NCI-H460 (cell line): ENCODE data around the gene PTRH2. TPM values are rescaled to one million over a fixed set of nuclear protein-coding genes. Genes with fewer than 3 reads are reported as not detected.
"Not testable (repeated sequence)": the region's sequence is repeated elsewhere in the genome, so short reads cannot be mapped to it uniquely, and the experiment has no call there.

ENCODE experiments used
- DNase-seq: peaks from one replicate; pipeline ENCODE4 v3.0.0-alpha.2; 2016; ENCODE audit warnings: low read depth; ENCODE audit errors: extremely low read depth
- total RNA-seq: library from RNA; depleted of rRNA; stranded (reverse); fragments of >200 nt; shearing (Covaris generic); gene quantifications from 2 replicates; pipeline ENCODE4 v1.2.3, GENCODE V29; 2014; rRNA removed

The PTRH2 gene
- total RNA-seq, 1 experiment from 2014 or later, result 54.9 TPM

DNA sequence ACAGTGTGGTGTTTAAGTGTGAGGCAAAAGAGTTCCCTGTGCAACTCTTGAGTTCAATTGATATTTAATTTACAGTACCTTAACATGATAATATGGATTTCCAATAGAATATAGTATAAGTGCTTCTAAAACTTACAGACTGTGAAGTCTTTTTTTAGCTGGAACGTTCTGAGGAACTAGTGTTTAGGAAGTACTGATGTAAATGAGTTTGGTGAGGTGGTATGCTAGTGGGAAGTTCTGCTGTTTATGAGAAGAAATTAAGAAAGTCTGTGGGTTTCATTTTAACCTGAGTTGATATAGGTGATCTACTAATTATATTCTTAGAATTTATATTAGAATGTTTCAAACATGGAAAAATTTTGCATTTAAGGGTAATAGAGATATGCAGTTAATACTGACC lies 32.0 kb downstream of the PTRH2 start:
- no peak for DNase-seq

DNA sequence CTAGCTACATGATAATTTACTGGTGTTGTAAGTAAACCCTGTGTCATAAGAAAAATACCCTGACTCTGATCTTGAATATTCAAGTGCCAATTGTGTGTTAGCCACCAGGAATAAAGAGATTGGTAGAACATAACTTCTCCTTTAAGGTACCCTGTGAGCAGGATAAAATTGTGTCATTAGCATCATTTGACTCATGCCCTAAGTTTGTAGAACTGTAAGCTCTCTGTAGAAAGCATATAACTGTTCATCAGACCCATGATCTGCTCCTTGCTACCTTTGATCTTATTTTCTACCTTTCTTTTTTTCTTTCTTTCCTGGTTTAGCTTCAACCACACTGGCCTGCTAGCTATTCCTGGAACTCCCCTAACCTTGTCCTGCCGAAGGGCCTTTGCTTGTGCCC lies 35.8 kb downstream of the PTRH2 start:
- no peak for DNase-seq

DNA sequence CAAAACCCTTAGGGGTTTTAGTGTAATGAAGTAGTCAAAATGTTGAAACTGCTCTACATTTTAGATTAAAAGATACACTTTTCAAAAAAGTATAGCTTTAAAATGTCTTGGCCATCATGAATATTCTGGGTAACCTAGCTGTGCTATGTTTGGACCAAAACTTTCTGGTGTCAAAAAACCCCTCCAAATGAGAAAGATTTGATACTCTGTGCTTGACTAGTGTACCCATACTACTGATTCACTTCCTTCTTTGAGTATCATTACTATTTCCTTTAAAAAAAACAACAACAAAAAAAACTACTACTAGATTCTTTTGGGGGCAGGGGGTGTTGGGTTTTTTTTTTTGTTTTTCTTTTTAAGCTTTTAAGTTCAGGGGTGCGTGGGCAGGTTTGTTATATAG lies 37.3 kb downstream of the PTRH2 start:
- no peak for DNase-seq

DNA sequence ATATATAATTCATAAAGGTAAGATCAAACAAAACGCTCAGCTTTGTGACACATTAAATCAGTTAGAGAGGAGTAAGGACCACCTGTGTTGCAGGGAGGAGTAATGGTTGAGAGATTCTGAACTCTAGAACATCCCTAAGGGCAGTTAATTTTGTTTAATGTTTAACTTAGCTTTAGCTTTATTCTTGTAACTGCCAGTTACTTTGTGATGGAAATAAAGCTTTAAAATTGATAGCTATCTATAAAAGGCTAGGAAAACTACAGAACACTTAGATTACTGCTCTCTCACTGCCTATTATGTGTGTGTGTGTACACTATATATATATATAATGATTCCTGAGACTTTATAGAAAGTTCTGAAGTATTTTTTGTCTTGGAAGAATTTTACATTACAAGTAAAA lies 37.8 kb downstream of the PTRH2 start:
- no peak for DNase-seq

- no peak for DNase-seq
Observed at GRCh38 chr17:59668816-59669215, 38.4 kb downstream of the PTRH2 start.

- DNase-seq, result no peak
Observed at GRCh38 chr17:59666235-59666634, 41.0 kb downstream of the PTRH2 start.

- not testable (repeated sequence) for DNase-seq
Observed at GRCh38 chr17:59656624-59657023, 50.6 kb downstream of the PTRH2 start.

DNA sequence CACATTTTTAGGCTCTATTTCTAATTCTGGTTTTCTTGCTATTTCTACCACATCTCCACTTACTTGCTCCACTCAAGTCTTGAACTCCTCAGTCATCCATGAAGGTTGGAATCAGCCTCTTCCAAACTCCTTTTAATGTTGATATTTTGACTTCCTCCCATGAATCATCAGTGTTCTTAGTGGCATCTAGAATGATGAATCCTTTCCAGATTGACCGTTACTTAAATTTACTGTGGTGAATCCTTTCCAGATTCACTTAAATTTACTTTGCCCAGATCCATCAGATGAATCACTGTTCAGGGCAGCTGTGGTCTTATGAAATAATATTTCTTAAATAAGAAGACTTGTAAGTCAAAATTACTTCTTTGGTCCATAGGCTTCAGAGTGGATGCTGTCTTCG lies 55.1 kb downstream of the PTRH2 start:
- DNase-seq, result no peak

- DNase-seq, result no peak
Observed at GRCh38 chr17:59651346-59651745, 55.9 kb downstream of the PTRH2 start.

DNA sequence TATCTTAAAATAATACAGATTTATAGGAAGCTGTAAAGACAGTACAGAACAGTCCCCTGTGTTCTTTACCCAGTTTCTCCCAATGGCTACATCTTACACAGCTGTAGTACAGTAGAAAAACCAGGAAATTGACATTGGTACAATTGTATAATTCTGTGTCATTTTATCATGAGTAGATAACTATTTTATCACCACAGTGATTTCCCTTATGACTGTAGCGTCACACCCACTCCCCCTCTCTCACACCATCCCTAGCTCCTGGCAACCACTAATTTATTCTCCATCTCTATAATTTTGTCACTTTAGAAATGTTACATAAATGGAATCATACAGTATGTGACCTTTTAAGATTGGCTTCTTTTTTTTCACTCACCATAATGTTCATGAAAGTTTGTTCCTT lies 56.6 kb downstream of the PTRH2 start:
- no peak for DNase-seq

DNA sequence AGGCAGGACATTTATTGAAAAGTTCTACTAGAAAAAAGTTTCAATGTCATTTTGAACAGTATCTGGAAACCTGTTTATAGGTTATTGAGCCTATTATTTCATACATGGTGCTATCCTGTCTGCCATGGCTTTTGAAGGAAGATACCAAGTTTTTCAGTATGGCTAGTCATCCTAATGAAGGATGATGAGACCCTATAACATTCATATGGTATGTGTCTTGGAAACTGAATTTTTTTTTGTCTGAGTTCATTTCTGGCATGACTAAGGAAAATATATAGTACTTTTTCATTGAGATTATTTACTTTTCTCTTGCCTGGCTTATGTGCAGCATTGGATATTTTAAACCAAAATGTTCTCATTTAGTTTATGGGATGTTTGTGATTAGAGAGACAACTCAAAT lies 57.3 kb downstream of the PTRH2 start:
- no peak for DNase-seq

Other genes starting within 250 kb of the PTRH2 start
- gene DHX40, start 141.8 kb downstream of the PTRH2 start, total RNA-seq, result 76.7 and 78.2 TPM in 2 replicates
- gene CLTC, start 87.5 kb downstream of the PTRH2 start, total RNA-seq, result 193 and 215 TPM in 2 replicates
- 118 and 133 TPM in 2 replicates for gene VMP1, start 224 bp upstream of the PTRH2 start, total RNA-seq
- 5.7 and 10.5 TPM in 2 replicates for gene TUBD1, start 185.5 kb upstream of the PTRH2 start, total RNA-seq
- gene RPS6KB1, start 185.7 kb upstream of the PTRH2 start, total RNA-seq, result 21.7 and 27.7 TPM in 2 replicates